GM18508 (cell line): ENCODE results near the gene HNRNPC.
"Not testable (repeated sequence)": the region's sequence is repeated elsewhere in the genome, so short reads cannot be mapped to it uniquely, and the experiment has no call there.

Source experiments
- ATAC-seq: cut with Tn5 transposase; IDR thresholded peaks from one replicate; pipeline ENCODE4 v1.9.1; 2021; ENCODE audit warnings: moderate number of reproducible peaks; ENCODE audit not compliant: insufficient read depth, unreplicated experiment

The HNRNPC gene

GRCh38 chr14:21275261-21275858 lies 6.1 kb upstream of the HNRNPC start:
- no peak for ATAC-seq

- ATAC-seq = not testable (repeated sequence)
These were observed 3.4 kb upstream of the HNRNPC start for GRCh38 chr14:21272661-21273060.

GRCh38 chr14:21268617-21269251 lies 508 bp downstream of the HNRNPC start:
- no peak for ATAC-seq

DNA sequence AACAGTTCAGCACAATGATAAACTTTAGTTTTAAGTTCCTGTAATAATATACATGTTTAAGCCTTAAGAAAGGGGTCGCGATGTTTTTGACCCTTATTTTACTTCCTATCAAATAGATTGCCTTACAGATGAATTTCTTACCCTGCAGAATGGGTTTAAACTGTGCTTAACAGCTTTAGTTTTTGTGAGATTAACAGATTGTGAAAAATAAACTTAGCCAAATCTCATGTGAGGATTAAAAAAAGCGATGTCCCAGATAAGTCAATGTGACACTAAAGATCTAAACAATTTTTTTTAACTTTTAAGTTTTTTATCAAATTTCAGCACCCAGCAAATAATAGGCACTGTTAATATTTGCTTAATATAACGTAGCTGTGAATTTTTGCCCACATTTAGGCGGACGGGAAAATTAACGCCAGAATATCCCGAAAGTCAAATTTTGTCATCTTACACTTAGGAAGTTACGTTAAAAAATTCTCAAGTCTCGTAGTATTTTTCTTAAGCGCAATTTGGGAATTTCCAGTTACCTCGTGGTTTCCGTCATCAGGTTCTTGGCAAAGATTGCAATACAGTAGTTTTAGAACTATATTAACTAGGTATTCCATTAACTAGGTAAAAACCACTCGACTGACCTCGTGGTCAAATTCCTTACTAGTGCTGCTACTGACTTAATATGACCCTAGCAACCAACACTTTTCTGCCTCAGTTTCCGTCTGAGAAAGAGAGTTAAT lies 1.2 kb downstream of the HNRNPC start:
- no peak for ATAC-seq

GRCh38 chr14:21267431-21267845 lies 1.8 kb downstream of the HNRNPC start:
- ATAC-seq = no peak

- ATAC-seq = no peak
These were observed 5.0 kb downstream of the HNRNPC start for GRCh38 chr14:21264025-21264801.

DNA sequence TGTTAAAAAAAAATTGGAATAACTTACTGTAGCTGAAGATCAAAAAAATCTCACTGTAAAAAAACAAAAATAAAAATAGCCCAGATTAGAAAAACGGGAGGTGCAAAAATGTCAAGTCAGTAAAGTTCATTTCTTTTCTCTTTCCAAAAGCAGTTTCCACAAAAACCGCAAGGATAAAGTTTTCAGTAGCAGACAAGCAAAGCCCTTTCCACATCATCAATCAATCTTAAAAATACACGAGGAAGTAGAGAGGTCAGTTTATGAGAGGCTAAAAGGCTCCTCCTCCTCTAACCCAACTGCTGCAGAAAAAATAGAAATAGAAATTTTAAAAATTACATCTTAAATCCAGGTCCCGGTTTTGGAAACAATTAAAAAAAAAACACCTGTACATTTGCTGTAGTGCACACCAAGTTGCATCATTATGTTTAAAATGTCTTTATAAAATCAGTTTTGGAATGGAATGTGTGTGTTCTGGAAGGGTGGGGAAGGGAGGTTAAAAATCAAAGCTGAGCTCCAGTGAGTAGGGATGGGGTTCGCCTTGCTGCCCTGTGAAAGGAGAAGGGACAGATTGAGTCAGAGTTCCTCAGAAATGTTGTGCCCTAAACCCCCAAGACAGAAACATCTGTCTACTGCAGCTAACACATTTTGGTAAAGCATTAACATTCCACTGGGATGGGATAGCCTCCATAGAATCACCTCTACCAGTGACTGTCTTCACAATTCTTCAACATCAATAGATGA lies 5.8 kb downstream of the HNRNPC start:
- ATAC-seq = no peak

GRCh38 chr14:21262410-21262809 lies 6.8 kb downstream of the HNRNPC start:
- ATAC-seq = no peak

- no peak for ATAC-seq
These were observed 7.4 kb downstream of the HNRNPC start for GRCh38 chr14:21261824-21262223.

DNA sequence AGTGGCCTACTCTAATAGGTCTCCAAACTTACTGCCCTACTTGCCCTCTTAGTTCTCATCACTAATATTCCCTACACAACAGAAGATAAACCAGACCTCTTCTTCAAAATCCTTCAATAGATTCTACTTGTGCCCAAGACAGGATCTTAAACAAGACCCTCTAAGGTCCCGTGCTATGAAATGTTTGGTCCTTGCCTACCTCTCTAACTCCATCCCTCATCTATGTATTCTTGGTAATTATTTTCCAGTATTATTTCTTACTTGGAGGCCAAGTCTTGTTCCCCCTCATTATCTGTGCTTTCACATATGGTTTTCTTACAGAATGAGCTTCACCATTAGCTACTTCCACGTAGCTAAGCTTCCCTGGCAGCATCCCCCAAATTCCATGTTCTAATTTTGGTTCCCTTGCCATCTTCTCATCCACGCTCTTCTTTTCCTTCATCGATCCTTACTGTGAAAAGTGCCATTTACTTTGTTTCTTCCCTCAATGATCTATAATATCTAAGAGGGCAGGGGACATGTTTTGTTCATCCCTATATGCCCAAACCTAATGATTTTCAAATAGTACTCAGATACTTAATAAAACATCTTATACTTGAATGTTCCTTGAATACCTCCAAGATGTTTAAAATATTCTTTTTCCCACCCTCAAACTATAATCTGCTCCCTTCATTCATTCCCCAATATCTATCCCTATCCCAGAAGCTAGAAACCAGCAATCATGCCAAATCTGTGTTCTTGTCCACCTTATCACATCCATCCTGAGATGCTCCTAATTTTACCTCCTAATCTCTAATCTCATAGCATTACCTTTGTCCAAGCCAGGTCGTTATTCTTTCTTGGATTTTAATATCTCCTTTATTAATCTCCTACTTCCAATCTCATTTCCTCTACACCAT lies 10.1 kb downstream of the HNRNPC start:
- ATAC-seq = no peak

DNA sequence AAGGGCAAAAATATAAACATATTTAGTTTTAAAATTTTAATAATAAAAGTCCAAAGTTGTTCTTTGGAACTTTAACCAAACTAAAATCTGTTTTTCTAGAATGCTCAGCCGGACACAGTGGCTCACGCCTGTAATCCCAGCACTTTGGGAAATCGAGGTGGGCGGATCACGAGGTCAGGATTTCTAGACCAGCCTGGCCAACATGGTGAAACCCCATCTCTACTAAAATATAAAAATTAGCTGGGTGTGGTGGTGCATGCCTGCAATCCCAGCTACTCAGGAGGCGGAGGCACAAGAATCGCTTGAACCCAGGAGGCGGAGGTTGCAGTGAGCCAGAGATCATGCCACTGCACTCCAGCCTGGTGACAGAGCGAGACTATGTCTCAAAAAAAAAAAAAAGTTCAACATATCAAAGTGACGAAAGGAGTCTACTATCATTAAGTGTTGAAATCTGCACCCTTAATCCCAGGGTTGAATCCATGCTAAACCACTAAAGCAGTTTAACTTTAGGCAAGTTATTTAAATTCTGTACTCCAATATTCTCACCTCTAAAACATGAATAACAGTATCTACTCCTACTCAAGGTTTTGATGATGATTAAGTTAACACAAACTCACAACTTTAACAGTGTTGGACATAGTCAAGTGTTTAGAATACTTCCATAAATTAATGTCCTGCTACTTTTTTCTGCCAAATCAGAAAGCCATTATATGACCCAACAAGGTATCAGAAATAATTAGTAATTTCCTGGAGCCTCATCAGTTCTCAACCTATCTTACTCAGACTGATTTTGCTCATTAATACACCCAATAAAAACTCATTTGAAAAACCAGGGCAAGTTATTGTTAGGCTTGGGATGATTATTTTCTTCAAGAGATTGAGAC lies 11.0 kb downstream of the HNRNPC start:
- no peak for ATAC-seq

DNA sequence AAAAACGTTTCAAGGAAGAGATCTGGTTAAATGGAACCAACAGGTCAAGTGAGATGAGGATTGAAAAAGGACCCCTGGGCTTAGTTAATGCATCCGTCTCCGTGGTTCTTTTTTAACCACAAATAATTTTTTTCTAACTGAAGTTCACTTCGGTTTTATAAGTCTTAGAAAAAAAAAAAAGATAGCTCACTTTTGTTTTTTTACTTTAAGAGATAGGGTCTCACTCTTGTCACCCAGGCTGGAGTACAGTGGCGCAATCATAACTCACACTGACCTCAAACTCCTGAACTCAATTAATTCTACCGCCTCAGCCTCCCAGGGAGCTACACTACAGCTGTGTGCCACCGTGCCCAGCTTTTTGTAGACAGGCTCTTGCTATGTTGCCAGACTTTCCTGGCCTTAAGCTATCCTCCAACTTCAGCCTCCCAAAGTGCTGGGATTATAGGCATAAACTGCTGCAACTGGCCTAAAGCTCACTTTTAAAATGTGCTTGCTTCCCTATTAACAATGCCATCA lies 11.8 kb downstream of the HNRNPC start:
- ATAC-seq = no peak

GRCh38 chr14:21256539-21257393 lies 12.5 kb downstream of the HNRNPC start:
- no peak for ATAC-seq

GRCh38 chr14:21256102-21256447 lies 13.2 kb downstream of the HNRNPC start:
- not testable (repeated sequence) for ATAC-seq

DNA sequence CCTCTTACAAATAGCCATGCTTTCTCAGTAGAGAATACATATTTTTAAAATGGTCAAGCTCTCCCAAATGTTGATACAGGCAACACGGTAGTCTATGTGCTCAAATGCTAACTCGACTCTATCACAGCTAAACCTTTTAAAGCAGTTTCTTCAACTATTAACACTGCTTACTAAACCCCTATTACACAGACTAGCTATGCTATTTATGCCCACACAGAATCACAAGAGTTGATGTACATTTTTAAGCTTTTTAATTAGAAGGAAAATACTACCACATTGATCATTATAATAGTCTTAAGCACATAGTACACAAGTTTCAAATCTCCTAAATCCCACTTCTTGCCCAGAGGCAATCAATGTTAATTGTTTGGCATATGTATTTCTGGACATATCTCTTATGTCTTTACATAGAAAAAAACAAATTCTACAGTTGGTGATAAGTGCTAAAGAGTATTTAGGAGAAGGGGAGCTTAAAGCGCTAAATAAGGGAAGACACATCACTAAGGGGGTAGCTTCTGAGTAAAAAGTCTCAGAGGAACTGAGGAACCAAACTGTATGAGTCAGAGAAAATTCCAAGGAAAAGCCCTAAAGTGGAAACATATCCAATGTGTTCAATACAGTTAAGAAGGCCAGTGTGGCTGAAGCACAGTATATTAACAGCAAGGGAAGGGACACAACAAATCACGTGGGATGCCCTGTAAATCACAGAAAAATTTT lies 13.7 kb downstream of the HNRNPC start:
- no peak for ATAC-seq

DNA sequence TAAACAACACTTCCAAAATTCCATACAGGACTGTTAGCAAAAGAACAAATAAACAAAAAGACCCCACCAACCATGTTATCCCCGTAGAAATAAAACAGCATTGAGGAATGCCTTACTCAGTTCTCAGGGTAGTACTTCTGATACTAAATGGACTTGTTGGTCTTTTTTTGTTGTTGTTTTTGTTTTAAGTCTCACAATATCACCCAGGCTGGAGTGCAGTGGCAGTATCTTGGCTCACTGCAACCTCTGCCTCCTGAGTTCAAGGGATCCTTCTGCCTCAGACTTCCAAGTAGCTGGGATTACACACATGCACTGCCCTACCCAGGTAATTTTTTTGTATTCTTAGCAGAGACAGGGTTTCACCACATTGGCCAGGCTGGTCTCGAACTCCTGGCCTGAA lies 17.1 kb downstream of the HNRNPC start:
- ATAC-seq = no peak

DNA sequence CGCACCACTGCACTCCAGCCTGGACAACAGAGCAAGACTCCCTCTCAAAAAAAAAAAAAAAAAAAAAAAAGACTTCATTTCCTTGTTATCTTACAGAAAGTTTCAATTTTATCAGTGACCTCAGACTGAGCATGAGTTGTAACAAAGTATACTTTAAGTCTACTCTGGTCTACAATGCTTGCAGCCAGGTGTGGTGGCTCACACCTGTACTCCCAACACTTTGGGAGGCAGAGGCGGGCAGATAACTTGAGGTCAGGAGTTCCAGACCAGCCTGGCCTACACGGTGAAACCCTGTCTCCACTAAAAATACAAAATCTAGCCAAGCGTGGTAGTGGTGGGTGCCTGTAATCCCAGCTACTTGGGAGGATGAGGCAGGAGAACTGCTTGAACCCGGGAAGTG lies 18.0 kb downstream of the HNRNPC start:
- ATAC-seq = no peak
